MM.1S (cell line): ENCODE data around the gene PCGF1.

Source experiments
- EZH2 ChIP-seq: fragments of 300-600 bp; sonication (generic); optimal IDR thresholded peaks from 2 replicates; pipeline ENCODE3; 2017; ENCODE audit warnings: low read depth, mild to moderate bottlenecking, antibody characterized with exemption, low read length, mixed read lengths
- TF ChIP-seq, protein P1 (sequence below): fragments of 300-600 bp; sonication (generic); IDR thresholded peaks from 2 replicates; pipeline ENCODE4 v1.5.1; 2016; ENCODE audit warnings: antibody characterized with exemption, low read length, mixed read lengths

DNA sequence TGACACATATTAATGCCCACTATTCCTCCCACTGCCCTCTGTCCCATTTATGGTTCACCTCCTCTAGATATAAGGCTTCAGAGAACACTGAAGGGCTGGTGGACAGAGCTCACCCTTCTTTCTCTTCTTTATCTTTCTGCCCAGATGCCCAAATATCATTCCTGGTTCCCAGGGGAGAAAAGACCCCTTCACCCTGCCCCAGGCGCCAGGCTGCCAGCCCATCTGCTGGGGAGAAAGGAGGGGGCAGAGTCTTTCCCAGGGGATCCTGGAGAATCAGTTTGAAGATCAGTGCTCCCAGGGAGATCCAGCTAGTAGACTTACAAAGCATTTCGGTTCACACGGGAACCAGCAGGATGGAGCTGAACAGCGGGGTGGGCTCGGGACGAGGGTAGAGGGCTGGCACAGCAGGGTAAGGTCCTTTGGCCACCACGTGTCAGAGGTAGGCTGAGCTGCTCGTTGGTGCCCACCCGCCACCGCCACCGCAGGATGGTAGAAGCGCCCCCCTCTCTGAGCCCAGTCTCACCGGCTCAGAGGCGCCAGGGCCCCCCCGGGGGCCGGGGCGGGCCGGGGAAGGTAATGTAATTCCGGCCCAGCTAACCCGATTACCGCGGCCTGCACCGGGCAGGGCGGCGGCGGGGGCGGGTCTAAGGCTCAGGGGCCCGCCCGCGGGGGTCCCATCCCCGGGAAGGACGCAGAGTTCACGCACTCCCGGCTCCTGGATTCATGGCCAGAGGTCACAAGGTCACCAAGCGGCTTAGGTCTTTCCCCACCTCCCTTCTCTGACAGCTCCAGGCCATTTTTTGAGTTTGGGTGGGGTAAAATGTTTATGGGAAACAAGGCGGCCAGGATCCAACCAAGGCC, 5.5 kb upstream of the PCGF1 start:
- TF ChIP-seq, protein P1, sequence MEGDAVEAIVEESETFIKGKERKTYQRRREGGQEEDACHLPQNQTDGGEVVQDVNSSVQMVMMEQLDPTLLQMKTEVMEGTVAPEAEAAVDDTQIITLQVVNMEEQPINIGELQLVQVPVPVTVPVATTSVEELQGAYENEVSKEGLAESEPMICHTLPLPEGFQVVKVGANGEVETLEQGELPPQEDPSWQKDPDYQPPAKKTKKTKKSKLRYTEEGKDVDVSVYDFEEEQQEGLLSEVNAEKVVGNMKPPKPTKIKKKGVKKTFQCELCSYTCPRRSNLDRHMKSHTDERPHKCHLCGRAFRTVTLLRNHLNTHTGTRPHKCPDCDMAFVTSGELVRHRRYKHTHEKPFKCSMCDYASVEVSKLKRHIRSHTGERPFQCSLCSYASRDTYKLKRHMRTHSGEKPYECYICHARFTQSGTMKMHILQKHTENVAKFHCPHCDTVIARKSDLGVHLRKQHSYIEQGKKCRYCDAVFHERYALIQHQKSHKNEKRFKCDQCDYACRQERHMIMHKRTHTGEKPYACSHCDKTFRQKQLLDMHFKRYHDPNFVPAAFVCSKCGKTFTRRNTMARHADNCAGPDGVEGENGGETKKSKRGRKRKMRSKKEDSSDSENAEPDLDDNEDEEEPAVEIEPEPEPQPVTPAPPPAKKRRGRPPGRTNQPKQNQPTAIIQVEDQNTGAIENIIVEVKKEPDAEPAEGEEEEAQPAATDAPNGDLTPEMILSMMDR: no peak
- TF ChIP-seq EZH2: no peak
